Glutamatergic neuron (in vitro differentiated cells): ENCODE measurements around the gene MST1R. TPM values are rescaled to one million over a fixed set of nuclear protein-coding genes. Genes with fewer than 3 reads are reported as not detected.
A peak's percentile ranks its signal among the peaks of the same experiment; 100 is the strongest.

Source experiments
- DNase-seq: peaks from one replicate; pipeline ENCODE4 v3.0.0; 2022
- H3K27ac Mint-ChIP-seq: one replicate; pipeline ENCODE4 v1.8.0; 2020; ENCODE audit warnings: mild to moderate bottlenecking, mixed read lengths, inconsistent platforms; ENCODE audit not compliant: unreplicated experiment
- H3K27me3 Mint-ChIP-seq: one replicate; pipeline ENCODE4 v1.8.0; 2020; ENCODE audit warnings: mild to moderate bottlenecking, moderate library complexity, mixed read lengths, inconsistent platforms; ENCODE audit not compliant: unreplicated experiment
- H3K36me3 Mint-ChIP-seq: one replicate; pipeline ENCODE4 v1.8.0; 2020; ENCODE audit warnings: mild to moderate bottlenecking, mixed read lengths, inconsistent platforms; ENCODE audit not compliant: unreplicated experiment
- H3K4me1 Mint-ChIP-seq: one replicate; pipeline ENCODE4 v1.8.0; 2020; ENCODE audit warnings: mild to moderate bottlenecking, low read depth, mixed read lengths, inconsistent platforms; ENCODE audit not compliant: unreplicated experiment
- H3K4me3 Mint-ChIP-seq: one replicate; pipeline ENCODE4 v1.8.0; 2020; ENCODE audit warnings: mild to moderate bottlenecking, mixed read lengths, inconsistent platforms; ENCODE audit not compliant: unreplicated experiment
- H3K9me3 Mint-ChIP-seq: one replicate; pipeline ENCODE4 v1.8.0; 2020; ENCODE audit warnings: mild to moderate bottlenecking, moderate library complexity, mixed read lengths, inconsistent platforms; ENCODE audit not compliant: unreplicated experiment
- CTCF ChIP-seq: fragments of 200-600 bp; sonication (generic); IDR thresholded peaks from one replicate; pipeline ENCODE4 v1.5.0; 2021; ENCODE audit not compliant: partially characterized antibody, unreplicated experiment
- total RNA-seq: library from RNA; stranded (reverse); fragmentation: NEBNext Ultra II Directional; extraction: Animal tissue kit (Norgen Biotek cat#: 25700); gene quantifications from one replicate; pipeline ENCODE4 v1.2.1, GENCODE V29; 2021; ENCODE audit not compliant: unreplicated experiment

MST1R gene
- total RNA-seq, 1 donor from 2014 or later = 8.6 TPM

- peaks cover 15% of the 10 kb centered on the region for H3K27me3 Mint-ChIP-seq
- peak overlapping the region; percentile 100 for H3K27ac Mint-ChIP-seq
- H3K9me3 Mint-ChIP-seq = peaks cover 14% of the 10 kb centered on the region
- no peak for DNase-seq
- no peaks in the 10 kb centered on the region for H3K36me3 Mint-ChIP-seq
- H3K4me1 Mint-ChIP-seq = peaks cover 45% of the 10 kb centered on the region
- peak overlapping the region; percentile 99 for H3K4me3 Mint-ChIP-seq
- TF ChIP-seq CTCF = no peak
Measured at GRCh38 chr3:49867400-49867799, 36.3 kb downstream of the MST1R start.

- Mint-ChIP-seq H3K36me3 (peaks cover 5% of the 10 kb centered on the region), H3K4me1 (peaks cover 43% of the 10 kb centered on the region), H3K9me3 (peaks cover 13% of the 10 kb centered on the region), H3K27me3 (peaks cover 7% of the 10 kb centered on the region), H3K4me3 (peak overlapping the region; percentile 88), H3K27ac (peak overlapping the region; percentile 100)
- no peak for TF ChIP-seq CTCF
- DNase-seq = no peak
Measured at GRCh38 chr3:49865198-49865784, 38.4 kb downstream of the MST1R start.

- Mint-ChIP-seq H3K27ac (peak overlapping the region; percentile 100), H3K9me3 (peaks cover 13% of the 10 kb centered on the region), H3K27me3 (peaks cover 7% of the 10 kb centered on the region), H3K4me1 (peaks cover 43% of the 10 kb centered on the region), H3K36me3 (peaks cover 5% of the 10 kb centered on the region), H3K4me3 (peak overlapping the region; percentile 88)
- TF ChIP-seq CTCF = no peak
- no peak for DNase-seq
Measured at GRCh38 chr3:49864505-49864904, 39.2 kb downstream of the MST1R start.

- DNase-seq = no peak
- Mint-ChIP-seq H3K27me3 (no peaks in the 10 kb centered on the region), H3K4me3 (no peak overlapping the region), H3K4me1 (peaks cover 26% of the 10 kb centered on the region), H3K9me3 (peaks cover 3% of the 10 kb centered on the region), H3K27ac (no peak overlapping the region), H3K36me3 (peaks cover 5% of the 10 kb centered on the region)
- TF ChIP-seq CTCF = no peak
Measured at GRCh38 chr3:49859576-49860305, 43.9 kb downstream of the MST1R start.
